Measurements from ENCODE around the gene MAB21L1.

DNA sequence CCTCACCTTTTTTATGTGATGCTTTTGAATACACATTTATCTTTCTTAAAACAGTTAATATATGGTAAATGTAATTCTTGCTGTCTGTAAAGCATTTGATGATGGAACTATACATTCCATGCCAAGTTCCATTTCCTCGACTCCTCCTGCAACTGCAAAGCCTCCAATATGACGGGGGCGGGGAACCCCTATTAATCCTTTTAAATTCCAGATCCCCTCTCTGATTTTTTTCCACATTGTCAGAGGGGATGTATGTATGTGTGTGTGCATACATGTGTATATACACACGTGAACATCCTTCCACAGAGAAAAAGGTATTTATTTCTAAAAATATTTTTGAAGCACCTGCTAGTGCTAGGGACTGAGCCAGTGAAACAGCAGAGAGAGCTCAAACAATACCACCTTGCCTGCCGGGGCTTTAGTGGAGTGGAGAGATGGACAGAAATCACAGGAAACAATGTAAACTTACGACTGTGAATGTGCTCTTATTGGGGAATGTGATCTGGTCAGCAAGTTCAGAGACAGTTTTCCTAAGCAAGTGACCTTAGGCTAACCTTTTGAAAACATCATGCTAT is 25.3 kb upstream of the MAB21L1 start:
- TF ChIP-seq YY1 (IDR thresholded peaks at IDR 0.05; ENCODE audit: insufficient read depth, insufficient read length): no peak
- TF ChIP-seq ZNF274 (IDR thresholded peaks at IDR 0.05; ENCODE audit: low read depth, low read length): no peak
- TF ChIP-seq SUZ12 (IDR thresholded peaks at IDR 0.05; ENCODE audit: extremely low read depth, insufficient read depth, insufficient read length): no peak

All from NT2/D1 (cell line).